Measurements from ENCODE around the gene ATCAY. TPM values are rescaled to one million over a fixed set of nuclear protein-coding genes. Genes with fewer than 3 reads are reported as not detected.

The ATCAY gene
- total RNA-seq, 4 donors from 2014 or later, result not detected

DNA sequence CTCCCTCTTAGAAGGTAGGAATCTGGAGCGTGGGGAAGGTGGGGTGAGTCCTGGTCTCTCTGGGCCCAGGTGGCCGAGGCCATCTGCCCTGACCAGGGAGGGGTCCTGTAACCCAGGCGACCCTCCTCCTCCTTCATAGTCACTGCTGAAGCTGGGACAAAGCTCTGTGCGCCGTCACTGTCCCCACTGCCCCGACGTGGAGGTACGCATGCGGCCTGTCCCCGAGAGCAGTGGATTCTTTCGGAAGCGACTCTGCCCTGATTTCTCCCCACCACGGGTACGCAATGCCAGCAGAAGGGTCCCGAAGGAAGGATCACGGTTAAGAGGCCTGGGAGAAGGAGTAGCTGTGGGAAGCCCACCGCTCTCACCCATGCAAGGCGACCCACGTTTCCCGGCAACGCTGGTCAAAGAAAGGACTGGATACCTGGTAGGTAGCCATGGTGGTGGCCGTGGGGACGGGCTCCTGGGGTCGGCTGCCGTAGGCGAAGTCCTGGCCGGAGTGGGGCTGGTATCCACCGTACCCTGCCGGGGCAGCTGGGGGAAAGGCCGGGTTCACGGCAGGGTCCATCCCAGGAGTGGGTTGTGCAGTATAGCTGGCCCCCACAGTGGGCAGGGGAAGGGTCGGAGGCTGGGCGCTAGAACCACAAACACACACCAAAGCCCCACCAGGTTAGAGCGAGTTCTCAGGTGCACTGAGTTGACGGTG lies 46.0 kb upstream of the ATCAY start:
- Histone ChIP-seq H3K9me3 (no peaks in the 10 kb centered on the region), H3K27ac (no peak overlapping the region), H3K27me3 (peaks cover 0 to 52% (median 0%) of the 10 kb centered on the region in 4 donors), H3K4me3 (no peak overlapping the region), H3K4me1 (no peaks in the 10 kb centered on the region), H3K36me3 (no peaks in the 10 kb centered on the region)
- DNase-seq, result no peak
- TF ChIP-seq POLR2A (IDR thresholded peaks at IDR 0.05) (no peak), CTCF (IDR thresholded peaks at IDR 0.05) (no peak)
- intact Hi-C loops (cut with DNase I), result no loop called here
- 84 to 87% methylated on average over 3 to 14 of the region's 35 CpGs for WGBS, 2 donors

GRCh38 chr19:3835055-3835435 lies 45.4 kb upstream of the ATCAY start:
- Histone ChIP-seq H3K27me3 (peaks cover 0 to 52% (median 0%) of the 10 kb centered on the region in 4 donors), H3K4me3 (no peak overlapping the region), H3K27ac (no peak overlapping the region), H3K4me1 (no peaks in the 10 kb centered on the region), H3K36me3 (no peaks in the 10 kb centered on the region), H3K9me3 (no peaks in the 10 kb centered on the region)
- DNase-seq, result no peak
- TF ChIP-seq POLR2A (IDR thresholded peaks at IDR 0.05) (no peak), CTCF (IDR thresholded peaks at IDR 0.05) (no peak)
- 75 to 96% methylated on average over 7 to 9 of the region's 9 CpGs for WGBS, 2 donors
- intact Hi-C loops (cut with DNase I), result no loop called here

DNA sequence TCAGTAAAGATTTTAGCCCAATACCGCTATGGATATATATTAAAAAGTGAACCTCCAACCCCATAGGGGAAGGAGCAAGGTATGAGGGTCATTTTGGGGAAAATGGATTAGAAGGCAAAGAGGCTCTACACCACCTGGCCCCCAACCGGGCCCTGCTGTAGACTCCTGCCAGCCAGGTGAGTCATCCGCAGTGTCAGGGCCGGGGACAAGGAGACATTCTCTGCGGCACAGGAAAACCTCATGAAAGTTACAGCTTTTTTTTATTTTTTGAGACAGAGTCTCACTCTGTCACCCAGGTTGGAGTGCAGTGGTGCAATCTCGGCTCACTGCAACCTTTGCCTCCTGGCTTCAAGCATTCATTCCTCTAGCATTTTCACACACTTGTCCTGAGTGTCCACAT lies 43.6 kb upstream of the ATCAY start:
- Histone ChIP-seq H3K9me3 (no peaks in the 10 kb centered on the region), H3K27me3 (peaks cover 0 to 33% (median 0%) of the 10 kb centered on the region in 4 donors), H3K27ac (no peak overlapping the region), H3K4me1 (no peaks in the 10 kb centered on the region), H3K36me3 (no peaks in the 10 kb centered on the region), H3K4me3 (no peak overlapping the region)
- intact Hi-C loops (cut with DNase I), result no loop called here
- 85 to 87% methylated on average over 6 of the region's 6 CpGs for WGBS, 2 donors
- DNase-seq, result no peak
- no peak for TF ChIP-seq POLR2A (IDR thresholded peaks at IDR 0.05)
- no peak for TF ChIP-seq CTCF (IDR thresholded peaks at IDR 0.05)

GRCh38 chr19:3837332-3837731 lies 43.2 kb upstream of the ATCAY start:
- WGBS, 2 donors, result 93 to 94% methylated on average over 10 to 13 of the region's 17 CpGs
- H3K27me3 ChIP-seq, result peaks cover 0 to 29% (median 0%) of the 10 kb centered on the region in 4 donors
- H3K36me3 ChIP-seq, result no peaks in the 10 kb centered on the region
- intact Hi-C loops (cut with DNase I), result no loop called here
- H3K27ac ChIP-seq, result no peak overlapping the region
- no peaks in the 10 kb centered on the region for H3K9me3 ChIP-seq
- no peak for DNase-seq
- no peak overlapping the region for H3K4me3 ChIP-seq
- H3K4me1 ChIP-seq, result no peaks in the 10 kb centered on the region
- TF ChIP-seq POLR2A (IDR thresholded peaks at IDR 0.05), result no peak
- no peak for TF ChIP-seq CTCF (IDR thresholded peaks at IDR 0.05)

- 96 to 97% methylated on average over 18 to 19 of the region's 19 CpGs for WGBS, 2 donors
- Histone ChIP-seq H3K36me3 (no peaks in the 10 kb centered on the region), H3K27me3 (peaks cover 0 to 23% (median 0%) of the 10 kb centered on the region in 4 donors), H3K9me3 (no peaks in the 10 kb centered on the region), H3K4me3 (no peak overlapping the region), H3K4me1 (no peaks in the 10 kb centered on the region), H3K27ac (no peak overlapping the region)
- no peak for TF ChIP-seq POLR2A (IDR thresholded peaks at IDR 0.05)
- intact Hi-C loops (cut with DNase I), result no loop called here
- DNase-seq, result no peak
Measured at GRCh38 chr19:3837922-3838321, 42.6 kb upstream of the ATCAY start.

All from esophagus squamous epithelium (tissue), 5 donors.